WTC11 (cell line): ENCODE data around the gene BANK1. TPM values are rescaled to one million over a fixed set of nuclear protein-coding genes. Genes with fewer than 3 reads are reported as not detected.

Experiments used
- ATAC-seq: fragments of 200-7000 bp; cut with Tn5 transposase; 2 replicates; pipeline ENCODE4 v1.10.0; 2021; ENCODE audit warnings: mild to moderate bottlenecking, moderate library complexity
- CTCF ChIA-PET: fragments of 300-600 bp; sonication (Branson Sonifier 250); formaldehyde crosslinking; loops from one replicate; lab custom pipeline; 2021; ENCODE audit warnings: antibody characterized with exemption; lab: Charles Lee
- POLR2A ChIA-PET: fragments of 350-600 bp; sonication (Branson Sonifier 250); formaldehyde crosslinking; loops from one replicate; lab custom pipeline; 2021; ENCODE audit warnings: antibody characterized with exemption; lab: Charles Lee
- DNase-seq: peaks from one replicate; pipeline ENCODE4 v3.0.0; 2021; ENCODE audit warnings: low spot score
- H3K27ac Mint-ChIP-seq: 2 replicates; pipeline ENCODE4 v1.8.0; 2021; ENCODE audit warnings: mixed read lengths
- H3K27me3 Mint-ChIP-seq: 2 replicates; pipeline ENCODE4 v1.8.0; 2021; ENCODE audit warnings: low read depth, mild to moderate bottlenecking, moderate library complexity, mixed read lengths
- H3K36me3 Mint-ChIP-seq: 2 replicates; pipeline ENCODE4 v1.8.0; 2021; ENCODE audit warnings: mixed read lengths
- H3K4me1 Mint-ChIP-seq: 2 replicates; pipeline ENCODE4 v1.8.0; 2022; ENCODE audit warnings: mixed read lengths
- H3K4me3 Mint-ChIP-seq: 2 replicates; pipeline ENCODE4 v1.8.0; 2021; ENCODE audit warnings: mild to moderate bottlenecking, moderate library complexity, mixed read lengths
- H3K9me3 Mint-ChIP-seq: 2 replicates; pipeline ENCODE4 v1.8.0; 2021; ENCODE audit warnings: mixed read lengths
- ARID4B ChIP-seq: sonication (generic); formaldehyde crosslinking; IDR thresholded peaks from 2 replicates; pipeline ENCODE4 v1.8.0; 2023; ENCODE audit warnings: missing genetic modification reagents, mild to moderate bottlenecking, borderline replicate concordance
- ATF1 ChIP-seq: sonication (generic); formaldehyde crosslinking; IDR thresholded peaks from 2 replicates; pipeline ENCODE4 v1.8.1; 2023; ENCODE audit warnings: mild to moderate bottlenecking, moderate library complexity, missing genetic modification reagents
- ATF2 ChIP-seq: sonication (generic); formaldehyde crosslinking; IDR thresholded peaks from 2 replicates; pipeline ENCODE4 v1.8.1; 2022; ENCODE audit warnings: low read depth, missing genetic modification reagents, borderline replicate concordance
- ATF3 ChIP-seq: sonication (generic); formaldehyde crosslinking; conservative IDR thresholded peaks from 2 replicates; pipeline ENCODE4 v1.8.1; 2022; ENCODE audit warnings: mild to moderate bottlenecking, missing genetic modification reagents
- E2F5 ChIP-seq: sonication (generic); formaldehyde crosslinking; IDR thresholded peaks from 2 replicates; pipeline ENCODE4 v1.8.1; 2022; ENCODE audit warnings: mild to moderate bottlenecking, moderate library complexity, missing genetic modification reagents
- EMX1 ChIP-seq: fragments of 250-450 bp; sonication (Bioruptor Pico); IDR thresholded peaks from 2 replicates; pipeline ENCODE4 v1.8.0; 2021; ENCODE audit warnings: mild to moderate bottlenecking
- FOXP4 ChIP-seq: sonication (generic); formaldehyde crosslinking; IDR thresholded peaks from 2 replicates; pipeline ENCODE4 v1.8.0; 2022; ENCODE audit warnings: mild to moderate bottlenecking, missing genetic modification reagents
- GRHL2 ChIP-seq: fragments of 250-450 bp; sonication (Bioruptor Pico); IDR thresholded peaks from 2 replicates; pipeline ENCODE4 v1.8.0; 2022; ENCODE audit warnings: mild to moderate bottlenecking, moderate library complexity; ENCODE audit not compliant: insufficient replicate concordance, severe bottlenecking
- GTF2I ChIP-seq: fragments of 250-450 bp; sonication (Bioruptor Pico); conservative IDR thresholded peaks from 2 replicates; pipeline ENCODE4 v1.4.0; 2021; ENCODE audit warnings: mild to moderate bottlenecking
- HMGA2 ChIP-seq: fragments of 250-450 bp; sonication (Bioruptor Pico); IDR thresholded peaks from 2 replicates; pipeline ENCODE4 v1.4.0; 2021; ENCODE audit warnings: mild to moderate bottlenecking, moderate library complexity
- JUN ChIP-seq: sonication (generic); formaldehyde crosslinking; IDR thresholded peaks from 2 replicates; pipeline ENCODE4 v1.8.0; 2023; ENCODE audit warnings: mild to moderate bottlenecking, missing genetic modification reagents
- MAX ChIP-seq: sonication (generic); formaldehyde crosslinking; IDR thresholded peaks from 2 replicates; pipeline ENCODE4 v1.8.0; 2022; ENCODE audit warnings: mild to moderate bottlenecking, missing genetic modification reagents
- MXD4 ChIP-seq: fragments of 250-450 bp; sonication (Bioruptor Pico); IDR thresholded peaks from 2 replicates; pipeline ENCODE4 v1.8.0; 2021; ENCODE audit warnings: mild to moderate bottlenecking, moderate library complexity, borderline replicate concordance
- NFATC4 ChIP-seq: fragments of 250-450 bp; sonication (Bioruptor Pico); IDR thresholded peaks from 2 replicates; pipeline ENCODE4 v1.9.0; 2021; ENCODE audit warnings: mild to moderate bottlenecking
- NFE2L1 ChIP-seq: sonication (generic); formaldehyde crosslinking; IDR thresholded peaks from 2 replicates; pipeline ENCODE4 v1.8.1; 2023; ENCODE audit warnings: missing genetic modification reagents
- RELA ChIP-seq: sonication (generic); formaldehyde crosslinking; IDR thresholded peaks from 2 replicates; pipeline ENCODE4 v1.8.1; 2022; ENCODE audit warnings: missing genetic modification reagents, mild to moderate bottlenecking, borderline replicate concordance
- RORB ChIP-seq: fragments of 250-450 bp; sonication (Bioruptor Pico); IDR thresholded peaks from 2 replicates; pipeline ENCODE4 v1.9.0; 2021; ENCODE audit warnings: mild to moderate bottlenecking
- ZBTB21 ChIP-seq: sonication (generic); formaldehyde crosslinking; IDR thresholded peaks from 2 replicates; pipeline ENCODE4 v1.8.1; 2023; ENCODE audit warnings: mild to moderate bottlenecking, missing genetic modification reagents, borderline replicate concordance
- ZBTB43 ChIP-seq: sonication (generic); formaldehyde crosslinking; IDR thresholded peaks from 2 replicates; pipeline ENCODE4 v1.8.1; 2023; ENCODE audit warnings: mild to moderate bottlenecking, missing genetic modification reagents
- ZMAT4 ChIP-seq: fragments of 250-450 bp; sonication (Bioruptor Pico); IDR thresholded peaks from 2 replicates; pipeline ENCODE4 v1.9.0; 2021; ENCODE audit warnings: mild to moderate bottlenecking
- ZNF219 ChIP-seq: sonication (generic); formaldehyde crosslinking; IDR thresholded peaks from 2 replicates; pipeline ENCODE4 v1.8.0; 2023; ENCODE audit warnings: missing genetic modification reagents, mild to moderate bottlenecking, borderline replicate concordance
- total RNA-seq: library from RNA; stranded (reverse); gene quantifications from 3 replicates; pipeline ENCODE4 v1.2.3, GENCODE V29; 2021

BANK1 gene
- total RNA-seq, 1 experiment from 2014 or later, result 0.68 TPM

GRCh38 chr4:101987623-101988243, 197.2 kb downstream of the BANK1 start (continued):
- no peak for TF ChIP-seq ARID4B (CRISPR knock-in tag)
- TF ChIP-seq ZBTB43 (CRISPR knock-in tag), result no peak
- TF ChIP-seq ATF2 (CRISPR knock-in tag), result no peak
- no peak for TF ChIP-seq ZMAT4 (CRISPR knock-in tag)
- no peak for TF ChIP-seq JUN (CRISPR knock-in tag)
- TF ChIP-seq ZNF219, result no peak
- TF ChIP-seq FOXP4 (CRISPR knock-in tag), result no peak
- no peak for TF ChIP-seq MXD4 (CRISPR knock-in tag)

GRCh38 chr4:101989551-101989950, 199.0 kb downstream of the BANK1 start:
- no peak overlapping the region for H3K4me3 Mint-ChIP-seq
- ATAC-seq (no peak), DNase-seq (no peak)
- H3K4me1 Mint-ChIP-seq, result peaks cover 5% of the 10 kb centered on the region
- H3K36me3 Mint-ChIP-seq, result peaks cover 5% of the 10 kb centered on the region
- POLR2A ChIA-PET, result interaction anchor here (0.6 kb wide), 1 partner anchor 395 kb away, joined by 3 read pairs; no protein-coding TSS in a partner anchor
- CTCF ChIA-PET, result no interaction called here
- H3K27me3 Mint-ChIP-seq, result no peaks in the 10 kb centered on the region
- no peak overlapping the region for H3K27ac Mint-ChIP-seq
- H3K9me3 Mint-ChIP-seq, result peaks cover 7% of the 10 kb centered on the region
- TF ChIP-seq RELA (CRISPR knock-in tag) (no peak), HMGA2 (CRISPR knock-in tag) (no peak), ATF3 (CRISPR knock-in tag) (no peak), GRHL2 (CRISPR knock-in tag) (no peak), RORB (CRISPR knock-in tag) (no peak), EMX1 (CRISPR knock-in tag) (no peak), ZBTB21 (no peak), NFE2L1 (CRISPR knock-in tag) (no peak), MAX (CRISPR knock-in tag) (no peak), GTF2I (no peak), ATF2 (CRISPR knock-in tag) (no peak), ZBTB43 (CRISPR knock-in tag) (no peak), ATF1 (CRISPR knock-in tag) (no peak), NFATC4 (CRISPR knock-in tag) (no peak), E2F5 (CRISPR knock-in tag) (no peak)
